K562 (cell line): ENCODE results near the gene CLDN1. TPM values are rescaled to one million over a fixed set of nuclear protein-coding genes. Genes with fewer than 3 reads are reported as not detected.

Experiments used
- ATAC-seq: fragments of 200-7000 bp; cut with Tn5 transposase; 3 replicates; pipeline ENCODE4 v1.9.1; 2020; ENCODE audit warnings: moderate library complexity
- BruUV-seq: library from RNA; stranded (reverse); fragments of 400-500 nt; replicated peaks from 2 replicates; lab custom pipeline; 2021; lab: Mats Ljungman, UMichigan
- CTCF ChIA-PET: fragments of 300-600 bp; formaldehyde crosslinking; extraction: SDS; loops from one replicate; lab custom pipeline; 2021; ENCODE audit warnings: low intra/inter-chr PET ratio; lab: Yijun Ruan, JAX
- POLR2A ChIA-PET: fragments of 300-600, 350-650 bp; sonication (Branson Sonifier 250); formaldehyde crosslinking; extraction: SDS; loops from one replicate; lab custom pipeline; 2021; ENCODE audit warnings: antibody characterized with exemption, inconsistent platforms; lab: Yijun Ruan, JAX
- DNase-seq, 4 experiments: peaks; one replicate each; pipeline versions ENCODE4 v3.0.0 to v3.0.0-alpha.2; 2011 to 2018; ENCODE audit warnings: low spot score in 3 of 4, mixed read lengths in 3 of 4; ENCODE audit errors: extremely low read depth in 1 of 4
- FAIRE-seq: peaks from 2 replicates; lab custom pipeline; 2011; peaks lifted over from hg19 to GRCh38; lab: Jason Lieb, UNC
- H2AFZ ChIP-seq: 2 replicates; pipeline ENCODE4 v1.6.0; 2011; ENCODE audit warnings: low read depth, low read length, control low read depth, inconsistent platforms
- H3K27ac ChIP-seq: fragments of 200-600 bp; 3 replicates; pipeline ENCODE4 v1.8.0; 2011; ENCODE audit warnings: low read depth, mild to moderate bottlenecking, control low read depth, inconsistent platforms, low read length, moderate library complexity, mixed read lengths; ENCODE audit errors: extremely low read depth
- H3K27me3 ChIP-seq, 2 experiments: fragments of 300-600 bp in 1 of 2; 2 replicates in 1 of 2; 3 replicates in 1 of 2; pipeline versions ENCODE4 v1.6.0 to v1.8.0; 2011; ENCODE audit warnings: inconsistent platforms in 2 of 2, low read length in 2 of 2, mild to moderate bottlenecking in 1 of 2, mixed read lengths in 1 of 2, moderate library complexity in 1 of 2; ENCODE audit not compliant: control insufficient read depth in 2 of 2, insufficient read depth in 2 of 2
- H3K36me3 ChIP-seq: fragments of 300-600 bp; 3 replicates; pipeline ENCODE4 v1.8.0; 2011; ENCODE audit warnings: mild to moderate bottlenecking, low read length, inconsistent platforms; ENCODE audit not compliant: control insufficient read depth, insufficient read depth
- H3K4me1 ChIP-seq, 2 experiments: fragments of 200-600 bp in 1 of 2; replicated peaks in 1 of 2; 2 replicates in 1 of 2; 3 replicates in 1 of 2; pipeline versions ENCODE4 v1.5.1 to v1.8.0; 2011; ENCODE audit warnings: inconsistent platforms in 2 of 2, low read length in 2 of 2, mild to moderate bottlenecking in 1 of 2, mixed read lengths in 1 of 2, moderate library complexity in 1 of 2; ENCODE audit not compliant: control insufficient read depth in 2 of 2, insufficient read depth in 2 of 2
- H3K4me2 ChIP-seq: 2 replicates; pipeline ENCODE4 v1.6.1; 2011; ENCODE audit warnings: low read length, control low read depth, inconsistent platforms, mixed read lengths; ENCODE audit not compliant: insufficient read depth
- H3K4me3 ChIP-seq: fragments of 200-600 bp; sonication (generic), shearing (Covaris generic); 2 replicates; pipeline ENCODE4 v1.5.1; 2016; ENCODE audit warnings: control low read depth, inconsistent platforms
- H3K79me2 ChIP-seq: fragments of 200-600 bp; 3 replicates; pipeline ENCODE4 v1.8.0; 2011; ENCODE audit warnings: low read length, inconsistent platforms; ENCODE audit not compliant: control insufficient read depth, insufficient read depth
- H3K9ac ChIP-seq, 2 experiments: 2 replicates each; pipeline versions ENCODE4 v1.6.0 to v1.6.1; 2011; ENCODE audit warnings: low read depth in 2 of 2, low read length in 2 of 2, control low read depth in 1 of 2, inconsistent platforms in 1 of 2, mild to moderate bottlenecking in 1 of 2, mixed read lengths in 1 of 2; ENCODE audit not compliant: insufficient read depth in 1 of 2
- H3K9me1 ChIP-seq: one replicate; pipeline ENCODE4 v1.6.0; 2011; ENCODE audit warnings: inconsistent platforms, mild to moderate bottlenecking, low read length, moderate library complexity; ENCODE audit not compliant: control insufficient read depth, insufficient read depth
- H3K9me3 ChIP-seq: replicated peaks from 2 replicates; pipeline ENCODE4 v1.5.1; 2011; ENCODE audit warnings: low read depth, low read length, inconsistent platforms; ENCODE audit not compliant: control insufficient read depth, insufficient read depth
- H4K20me1 ChIP-seq: replicated peaks from 2 replicates; pipeline ENCODE4 v1.6.1; 2011; ENCODE audit warnings: low read length, inconsistent platforms, mixed read lengths; ENCODE audit not compliant: control insufficient read depth, insufficient read depth
- FIP1L1 ChIP-seq: fragments of 200-400 bp; formaldehyde crosslinking; IDR thresholded peaks from 2 replicates; pipeline ENCODE4 v1.6.1; 2018; ENCODE audit warnings: mild to moderate bottlenecking, low read depth, low read length; ENCODE audit not compliant: poor library complexity, severe bottlenecking
- HIVEP1 ChIP-seq: fragments of 250-450 bp; sonication (Bioruptor Pico); IDR thresholded peaks from 2 replicates; pipeline ENCODE4 v1.4.0; 2020; ENCODE audit warnings: mild to moderate bottlenecking
- MAFF ChIP-seq: IDR thresholded peaks from 2 replicates; pipeline ENCODE4 v1.6.1; 2012; ENCODE audit warnings: low read length, improper control_type of control experiment
- MTA2 ChIP-seq: fragments of 450-650 bp; IDR thresholded peaks from 2 replicates; pipeline ENCODE4 v1.6.1; 2016; ENCODE audit warnings: low read depth
- SMC3 ChIP-seq: conservative IDR thresholded peaks from 2 replicates; pipeline ENCODE4 v1.6.1; 2011; ENCODE audit warnings: low read depth, low read length, improper control_type of control experiment; ENCODE audit not compliant: insufficient read depth
- STAT5A ChIP-seq: IDR thresholded peaks from 2 replicates; pipeline ENCODE4 v1.6.1; 2012; ENCODE audit warnings: low read length, inconsistent platforms, borderline replicate concordance
- ZBTB12 ChIP-seq: fragments of 250-450 bp; sonication (Bioruptor Pico); IDR thresholded peaks from 2 replicates; pipeline ENCODE4 v1.4.0; 2020
- ZBTB33 ChIP-seq: sonication (generic); formaldehyde crosslinking; IDR thresholded peaks from 2 replicates; pipeline ENCODE4 v1.8.1; 2023; ENCODE audit warnings: mild to moderate bottlenecking, missing genetic modification reagents
- ZNF274 ChIP-seq: IDR thresholded peaks from 2 replicates; pipeline ENCODE4 v1.6.1; 2011; ENCODE audit warnings: low read depth, mild to moderate bottlenecking, low read length, moderate library complexity, borderline replicate concordance
- ZNF655 ChIP-seq: fragments of 250-450 bp; sonication (Bioruptor Pico); IDR thresholded peaks from 2 replicates; pipeline ENCODE4 v1.5.0; 2021
- WGBS: fragments of 100-300 bp; shearing (Covaris generic); methylation state at CpG from one replicate; pipeline ENCODE4 v1.1.6; 2016; ENCODE audit warnings: low coverage, mixed read lengths; ENCODE audit not compliant: insufficient coverage; ENCODE audit errors: missing lambda C conversion rate; 5-methylcytosine and 5-hydroxymethylcytosine counted together
- in situ Hi-C: fragments of 300-500 bp; cut with MboI; formaldehyde crosslinking; loops from 4 replicates; pipeline ENCODE4 v1.15.0; 2018; ENCODE audit warnings: inconsistent platforms, mixed read lengths
- intact Hi-C: fragments of 100-400 bp; cut with micrococcal nuclease; formaldehyde crosslinking; loops from 2 replicates; pipeline ENCODE4 v1.14.2; 2022
- polyA plus RNA-seq, 8 experiments: library from polyadenylated mRNA; depleted of rRNA in 4 of 8; stranded (reverse) in 5 of 8; unstranded in 3 of 8; fragments of >200 nt; fragmentation: Nextera tagmentation in 2 of 8; fragmentation: Illumina TruSeq in 1 of 8; extraction: Ambion mirVana in 2 of 8; extraction: Trizol in 1 of 8; gene quantifications; 2 replicates each; pipeline versions ENCODE4 v1.2.1 to v1.2.3, GENCODE V29; 2011 to 2014; ENCODE audit warnings: inconsistent platforms in 1 of 8, missing spikeins in 1 of 8
- total RNA-seq, 7 experiments: library from RNA; depleted of rRNA in 6 of 7; stranded (reverse); fragments of >200 nt in 6 of 7; fragmentation: Illumina TruSeq in 2 of 7; extraction: Trizol in 2 of 7; gene quantifications; 2 replicates each; pipeline versions ENCODE4 v1.2.1 to v1.2.3, GENCODE V29; 2011 to 2021; ENCODE audit warnings: low replicate concordance in 1 of 7
- TF ChIP-seq, protein P1 (sequence below): fragments of 450-650 bp; IDR thresholded peaks from 2 replicates; pipeline ENCODE4 v1.7.0; 2016; ENCODE audit warnings: borderline replicate concordance
- TF ChIP-seq, protein P2 (sequence below), 2 experiments: fragments of 450-650 bp in 1 of 2; IDR thresholded peaks; 2 replicates each; pipeline ENCODE4 v1.6.1; 2011 to 2017; ENCODE audit warnings: low read depth in 2 of 2, antibody characterized with exemption in 1 of 2, borderline replicate concordance in 1 of 2, low read length in 1 of 2, mild to moderate bottlenecking in 1 of 2, mixed read lengths in 1 of 2; ENCODE audit not compliant: control insufficient read depth in 1 of 2

The CLDN1 gene
- total and polyA plus RNA-seq, 9 of the 15 experiments (the other 6 are each of a cell fraction or from before 2014, with no cell fraction given) = 0.16 TPM; not detected in 8

DNA sequence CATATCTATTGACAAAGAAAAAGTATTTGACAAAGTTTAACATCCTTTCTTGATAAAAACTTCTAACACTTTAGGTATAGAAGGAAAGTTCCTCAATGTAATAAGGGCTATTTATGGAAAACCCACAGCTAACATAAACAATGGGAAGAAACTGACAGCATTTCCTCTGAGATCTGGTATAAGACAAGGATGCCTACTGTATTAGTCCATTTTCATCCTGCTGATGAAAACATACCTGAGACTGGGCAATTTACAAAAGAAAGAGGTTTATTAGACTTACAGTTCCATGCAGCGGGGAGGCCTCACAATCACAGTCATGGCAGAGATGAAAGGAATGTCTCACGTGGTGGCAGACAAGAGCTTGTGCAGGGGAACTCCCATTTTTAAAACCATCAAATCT lies 17.8 kb upstream of the CLDN1 start:
- WGBS = 0% methylated on average over 2 of the region's 2 CpGs
- intact Hi-C loops (no loop called here), in situ Hi-C loops (no loop called here)
- Histone ChIP-seq H3K36me3 (no peaks in the 10 kb centered on the region), H4K20me1 (no peaks in the 10 kb centered on the region), H2AFZ (no peak overlapping the region), H3K27ac (no peak overlapping the region), H3K4me2 (no peak overlapping the region), H3K79me2 (no peaks in the 10 kb centered on the region), H3K9me3 (0 out of 2 replicates have a peak, but pooled peaks cover 1% of the 10 kb centered on the region), H3K4me1 (no peaks in the 10 kb centered on the region), H3K9ac (no peak overlapping the region), H3K9me1 (no peaks in the 10 kb centered on the region), H3K4me3 (no peak overlapping the region), H3K27me3 (no peaks in the 10 kb centered on the region)
- ATAC-seq = no peak
- no TSS peak for BruUV-seq
- DNase-seq = no peak
- CTCF ChIA-PET = no interaction called here
- no peak for FAIRE-seq
- POLR2A ChIA-PET = no interaction called here
- TF ChIP-seq, protein P1, sequence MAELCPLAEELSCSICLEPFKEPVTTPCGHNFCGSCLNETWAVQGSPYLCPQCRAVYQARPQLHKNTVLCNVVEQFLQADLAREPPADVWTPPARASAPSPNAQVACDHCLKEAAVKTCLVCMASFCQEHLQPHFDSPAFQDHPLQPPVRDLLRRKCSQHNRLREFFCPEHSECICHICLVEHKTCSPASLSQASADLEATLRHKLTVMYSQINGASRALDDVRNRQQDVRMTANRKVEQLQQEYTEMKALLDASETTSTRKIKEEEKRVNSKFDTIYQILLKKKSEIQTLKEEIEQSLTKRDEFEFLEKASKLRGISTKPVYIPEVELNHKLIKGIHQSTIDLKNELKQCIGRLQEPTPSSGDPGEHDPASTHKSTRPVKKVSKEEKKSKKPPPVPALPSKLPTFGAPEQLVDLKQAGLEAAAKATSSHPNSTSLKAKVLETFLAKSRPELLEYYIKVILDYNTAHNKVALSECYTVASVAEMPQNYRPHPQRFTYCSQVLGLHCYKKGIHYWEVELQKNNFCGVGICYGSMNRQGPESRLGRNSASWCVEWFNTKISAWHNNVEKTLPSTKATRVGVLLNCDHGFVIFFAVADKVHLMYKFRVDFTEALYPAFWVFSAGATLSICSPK = no peak
- TF ChIP-seq ZBTB33 (no peak), ZBTB12 (CRISPR knock-in tag) (no peak), ZNF274 (no peak), MAFF (no peak), FIP1L1 (no peak), MTA2 (no peak), ZNF655 (CRISPR knock-in tag) (no peak), SMC3 (no peak), HIVEP1 (CRISPR knock-in tag) (no peak), STAT5A (no peak)
- TF ChIP-seq, protein P2, sequence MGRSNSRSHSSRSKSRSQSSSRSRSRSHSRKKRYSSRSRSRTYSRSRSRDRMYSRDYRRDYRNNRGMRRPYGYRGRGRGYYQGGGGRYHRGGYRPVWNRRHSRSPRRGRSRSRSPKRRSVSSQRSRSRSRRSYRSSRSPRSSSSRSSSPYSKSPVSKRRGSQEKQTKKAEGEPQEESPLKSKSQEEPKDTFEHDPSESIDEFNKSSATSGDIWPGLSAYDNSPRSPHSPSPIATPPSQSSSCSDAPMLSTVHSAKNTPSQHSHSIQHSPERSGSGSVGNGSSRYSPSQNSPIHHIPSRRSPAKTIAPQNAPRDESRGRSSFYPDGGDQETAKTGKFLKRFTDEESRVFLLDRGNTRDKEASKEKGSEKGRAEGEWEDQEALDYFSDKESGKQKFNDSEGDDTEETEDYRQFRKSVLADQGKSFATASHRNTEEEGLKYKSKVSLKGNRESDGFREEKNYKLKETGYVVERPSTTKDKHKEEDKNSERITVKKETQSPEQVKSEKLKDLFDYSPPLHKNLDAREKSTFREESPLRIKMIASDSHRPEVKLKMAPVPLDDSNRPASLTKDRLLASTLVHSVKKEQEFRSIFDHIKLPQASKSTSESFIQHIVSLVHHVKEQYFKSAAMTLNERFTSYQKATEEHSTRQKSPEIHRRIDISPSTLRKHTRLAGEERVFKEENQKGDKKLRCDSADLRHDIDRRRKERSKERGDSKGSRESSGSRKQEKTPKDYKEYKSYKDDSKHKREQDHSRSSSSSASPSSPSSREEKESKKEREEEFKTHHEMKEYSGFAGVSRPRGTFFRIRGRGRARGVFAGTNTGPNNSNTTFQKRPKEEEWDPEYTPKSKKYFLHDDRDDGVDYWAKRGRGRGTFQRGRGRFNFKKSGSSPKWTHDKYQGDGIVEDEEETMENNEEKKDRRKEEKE (IDR thresholded peaks at IDR 0.05; ENCODE audit: borderline replicate concordance in 1 of 2, control insufficient read depth in 1 of 2, low read depth in 2 of 2, low read length in 1 of 2) = no peak
